Nephron progenitor cell (in vitro differentiated cells): ENCODE results near the gene SORL1-AS1.

Experiments used
- DNase-seq: peaks from one replicate; pipeline ENCODE4 v3.0.0; 2021
- H3K27ac Mint-ChIP-seq: 2 replicates; pipeline ENCODE4 v1.8.0; 2021; ENCODE audit warnings: mild to moderate bottlenecking, moderate library complexity, mixed read lengths
- H3K27me3 Mint-ChIP-seq: 2 replicates; pipeline ENCODE4 v1.8.0; 2021; ENCODE audit warnings: mild to moderate bottlenecking, low read depth, mixed read lengths; ENCODE audit not compliant: poor library complexity
- H3K36me3 Mint-ChIP-seq: 2 replicates; pipeline ENCODE4 v1.8.0; 2021; ENCODE audit warnings: low read depth, mixed read lengths
- H3K4me1 Mint-ChIP-seq: 2 replicates; pipeline ENCODE4 v1.8.0; 2021; ENCODE audit warnings: mixed read lengths
- H3K4me3 Mint-ChIP-seq: 2 replicates; pipeline ENCODE4 v1.8.0; 2021; ENCODE audit warnings: mild to moderate bottlenecking, moderate library complexity, mixed read lengths
- H3K9me3 Mint-ChIP-seq: 2 replicates; pipeline ENCODE4 v1.8.0; 2021; ENCODE audit warnings: mild to moderate bottlenecking, moderate library complexity, mixed read lengths
- CTCF ChIP-seq: fragments of 200-600 bp; sonication (generic); IDR thresholded peaks from 2 replicates; pipeline ENCODE4 v1.5.0; 2021; ENCODE audit warnings: antibody characterized with exemption

SORL1-AS1 gene

GRCh38 chr11:121472312-121472711 is 19.5 kb upstream of the SORL1-AS1 start:
- Mint-ChIP-seq H3K27ac (no peak overlapping the region), H3K4me3 (no peak overlapping the region), H3K27me3 (no peaks in the 10 kb centered on the region), H3K4me1 (peaks cover 51% of the 10 kb centered on the region), H3K36me3 (peaks cover 55% of the 10 kb centered on the region), H3K9me3 (no peaks in the 10 kb centered on the region)
- TF ChIP-seq CTCF: no peak
- DNase-seq: no peak

- DNase-seq: no peak
- no peak overlapping the region for H3K4me3 Mint-ChIP-seq
- no peak for TF ChIP-seq CTCF
- H3K9me3 Mint-ChIP-seq: no peaks in the 10 kb centered on the region
- no peaks in the 10 kb centered on the region for H3K27me3 Mint-ChIP-seq
- H3K4me1 Mint-ChIP-seq: peaks cover 56% of the 10 kb centered on the region
- peaks cover 47% of the 10 kb centered on the region for H3K36me3 Mint-ChIP-seq
- no peak overlapping the region for H3K27ac Mint-ChIP-seq
Observed at GRCh38 chr11:121471167-121471566, 18.4 kb upstream of the SORL1-AS1 start.

- no peak overlapping the region for H3K4me3 Mint-ChIP-seq
- no peaks in the 10 kb centered on the region for H3K27me3 Mint-ChIP-seq
- H3K4me1 Mint-ChIP-seq: peaks cover 62% of the 10 kb centered on the region
- DNase-seq: no peak
- no peaks in the 10 kb centered on the region for H3K9me3 Mint-ChIP-seq
- TF ChIP-seq CTCF: no peak
- H3K36me3 Mint-ChIP-seq: peaks cover 34% of the 10 kb centered on the region
- H3K27ac Mint-ChIP-seq: no peak overlapping the region
Observed at GRCh38 chr11:121469910-121470309, 17.1 kb upstream of the SORL1-AS1 start.

- Mint-ChIP-seq H3K27ac (peak overlapping the region; percentile 61), H3K27me3 (no peaks in the 10 kb centered on the region), H3K36me3 (peaks cover 22% of the 10 kb centered on the region), H3K9me3 (no peaks in the 10 kb centered on the region), H3K4me1 (peaks cover 66% of the 10 kb centered on the region), H3K4me3 (no peak overlapping the region)
- no peak for TF ChIP-seq CTCF
- no peak for DNase-seq
Observed at GRCh38 chr11:121467965-121468364, 15.2 kb upstream of the SORL1-AS1 start.

GRCh38 chr11:121467471-121467870 is 14.7 kb upstream of the SORL1-AS1 start:
- H3K4me1 Mint-ChIP-seq: peaks cover 67% of the 10 kb centered on the region
- TF ChIP-seq CTCF: no peak
- peak overlapping the region; percentile 50 for H3K4me3 Mint-ChIP-seq

GRCh38 chr11:121466063-121466794 is 13.5 kb upstream of the SORL1-AS1 start:
- peaks cover 80% of the 10 kb centered on the region for H3K4me1 Mint-ChIP-seq
- peak; percentile 74 for DNase-seq
- peaks cover 18% of the 10 kb centered on the region for H3K36me3 Mint-ChIP-seq
- H3K27ac Mint-ChIP-seq: peak overlapping the region; percentile 94
- H3K9me3 Mint-ChIP-seq: no peaks in the 10 kb centered on the region
- TF ChIP-seq CTCF: no peak
- no peaks in the 10 kb centered on the region for H3K27me3 Mint-ChIP-seq
- peak overlapping the region; percentile 51 for H3K4me3 Mint-ChIP-seq

More at GRCh38 chr11:121467471-121467870, 14.7 kb upstream of the SORL1-AS1 start:
- no peaks in the 10 kb centered on the region for H3K27me3 Mint-ChIP-seq
- H3K36me3 Mint-ChIP-seq: peaks cover 18% of the 10 kb centered on the region
- no peak for DNase-seq
- no peaks in the 10 kb centered on the region for H3K9me3 Mint-ChIP-seq
- peak overlapping the region; percentile 84 for H3K27ac Mint-ChIP-seq
